Daoy (cell line): ENCODE data around the gene KCNV2. TPM values are rescaled to one million over a fixed set of nuclear protein-coding genes. Genes with fewer than 3 reads are reported as not detected.
"Not testable (repeated sequence)": the region's sequence is repeated elsewhere in the genome, so short reads cannot be mapped to it uniquely, and the experiment has no call there.

Experiments
- DNase-seq: peaks from one replicate; pipeline ENCODE4 v3.0.0-alpha.2; 2015; ENCODE audit warnings: low read depth
- total RNA-seq: library from RNA; depleted of rRNA; stranded (reverse); fragments of >200 nt; shearing (Covaris generic); gene quantifications from 2 replicates; pipeline ENCODE4 v1.2.3, GENCODE V29; 2014; rRNA removed

Gene KCNV2
- total RNA-seq: not detected in 2 replicates

DNA sequence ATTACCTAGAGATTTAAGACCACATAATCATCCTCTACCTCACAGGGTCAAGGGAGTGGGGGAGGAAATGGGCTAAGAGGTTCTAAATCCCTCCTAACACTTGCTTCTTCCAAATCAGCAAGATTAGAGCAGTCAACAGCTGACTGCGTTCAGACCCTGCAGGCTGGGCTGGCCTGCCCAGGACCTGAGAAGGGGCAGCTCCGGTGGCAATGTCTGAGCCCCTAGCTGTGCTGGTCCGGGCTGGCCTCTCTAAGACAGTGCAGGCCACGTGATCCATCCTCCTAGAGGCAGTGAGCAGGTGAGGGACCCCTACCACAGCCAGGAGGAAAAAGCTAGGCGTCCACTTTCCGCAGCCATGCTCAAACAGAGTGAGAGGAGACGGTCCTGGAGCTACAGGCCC is at the start of gene KCNV2:
Gene KCNV2 (plus strand): TSS at position 126 of the 400 bp plus-strand sequence. CDS start 230 bp downstream, at position 356.
- no peak for DNase-seq

DNA sequence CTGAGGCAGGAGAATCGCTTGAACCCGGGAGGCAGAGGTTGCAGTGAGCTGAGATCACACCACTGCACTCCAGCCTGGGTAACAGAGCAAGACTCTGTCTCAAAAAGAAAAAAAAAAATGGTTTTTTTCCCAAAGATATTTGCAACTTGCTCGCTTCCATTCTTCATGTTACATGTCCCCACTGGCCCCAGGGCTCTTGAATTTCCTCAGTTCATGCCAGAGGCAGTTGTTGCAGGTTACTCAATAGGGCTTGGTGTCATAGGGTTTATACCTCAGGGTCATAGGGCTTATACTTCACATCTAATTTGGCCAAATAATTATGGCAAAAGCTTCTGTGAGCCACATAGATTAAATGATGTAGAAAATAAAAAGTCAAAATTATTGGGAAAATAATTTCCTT is 44.1 kb upstream of the KCNV2 start:
- DNase-seq: no peak

DNA sequence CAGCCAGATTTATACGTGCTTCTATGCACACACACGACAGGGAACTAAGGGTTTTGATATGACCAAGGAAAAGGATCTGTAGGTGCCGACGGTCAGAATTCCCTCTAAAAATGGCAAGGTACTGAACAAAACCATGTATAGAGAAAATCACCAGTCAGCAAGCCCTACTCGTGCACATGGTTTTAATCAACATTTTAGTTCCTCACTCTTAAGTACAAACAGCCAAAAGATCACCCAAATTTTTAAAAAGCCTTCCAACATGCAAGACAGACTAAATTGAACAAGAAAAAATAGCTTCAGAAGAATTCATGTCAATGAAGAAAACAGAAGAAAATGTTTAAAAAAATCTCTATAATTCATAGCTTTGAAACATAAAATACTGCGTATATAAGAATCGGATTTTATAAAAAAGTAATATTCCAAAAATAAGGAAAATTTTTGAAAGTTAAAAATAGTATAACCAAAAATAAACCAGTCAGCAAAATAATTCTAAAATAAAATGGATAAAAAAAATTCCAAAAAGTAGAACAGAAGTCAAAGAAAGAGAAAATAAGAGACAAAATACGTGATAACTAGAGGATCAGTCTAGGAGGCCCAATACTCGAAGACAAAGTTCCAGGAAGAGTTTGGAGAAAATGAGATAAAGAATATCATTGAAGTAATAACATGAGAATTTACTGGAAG is 43.0 kb upstream of the KCNV2 start:
- DNase-seq: no peak

DNA sequence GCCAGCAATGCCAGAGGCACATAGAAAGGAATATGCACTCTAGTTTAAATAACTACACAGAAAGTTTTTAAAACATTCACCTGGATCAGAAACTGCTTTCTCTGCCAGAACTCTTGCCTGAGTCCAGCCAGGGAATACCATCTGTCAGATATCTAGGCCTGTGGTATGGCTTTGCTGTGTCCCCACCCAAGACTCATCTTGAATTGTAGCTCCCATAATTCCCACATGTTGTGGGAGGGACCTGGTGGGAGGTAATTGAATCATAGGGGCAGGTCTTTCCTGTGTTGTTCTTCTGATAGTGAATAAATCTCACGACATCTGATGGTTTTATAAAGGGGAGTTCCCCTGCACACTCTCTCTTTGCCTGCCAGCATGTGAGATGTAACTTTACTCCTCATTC is 41.5 kb upstream of the KCNV2 start:
- peak; percentile 15 for DNase-seq

DNA sequence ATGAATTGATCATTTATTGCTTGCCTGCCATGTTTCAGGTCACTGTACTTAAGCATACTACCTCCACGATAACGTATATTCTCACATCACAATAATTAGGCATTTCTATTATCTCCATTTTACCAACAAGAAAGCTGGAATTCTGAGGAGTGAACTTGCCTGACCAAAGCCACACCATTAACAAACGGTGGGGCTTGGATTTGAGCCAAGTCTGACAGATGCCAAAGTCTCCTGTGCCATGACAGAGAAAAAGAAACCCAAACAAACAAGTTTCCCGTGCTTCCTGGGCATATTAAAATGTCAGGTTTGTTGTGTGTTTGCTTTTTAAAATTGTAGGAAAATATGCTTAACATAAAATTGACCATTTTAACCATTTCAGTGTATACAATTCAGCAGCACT is 40.8 kb upstream of the KCNV2 start:
- peak; percentile 41 for DNase-seq

DNA sequence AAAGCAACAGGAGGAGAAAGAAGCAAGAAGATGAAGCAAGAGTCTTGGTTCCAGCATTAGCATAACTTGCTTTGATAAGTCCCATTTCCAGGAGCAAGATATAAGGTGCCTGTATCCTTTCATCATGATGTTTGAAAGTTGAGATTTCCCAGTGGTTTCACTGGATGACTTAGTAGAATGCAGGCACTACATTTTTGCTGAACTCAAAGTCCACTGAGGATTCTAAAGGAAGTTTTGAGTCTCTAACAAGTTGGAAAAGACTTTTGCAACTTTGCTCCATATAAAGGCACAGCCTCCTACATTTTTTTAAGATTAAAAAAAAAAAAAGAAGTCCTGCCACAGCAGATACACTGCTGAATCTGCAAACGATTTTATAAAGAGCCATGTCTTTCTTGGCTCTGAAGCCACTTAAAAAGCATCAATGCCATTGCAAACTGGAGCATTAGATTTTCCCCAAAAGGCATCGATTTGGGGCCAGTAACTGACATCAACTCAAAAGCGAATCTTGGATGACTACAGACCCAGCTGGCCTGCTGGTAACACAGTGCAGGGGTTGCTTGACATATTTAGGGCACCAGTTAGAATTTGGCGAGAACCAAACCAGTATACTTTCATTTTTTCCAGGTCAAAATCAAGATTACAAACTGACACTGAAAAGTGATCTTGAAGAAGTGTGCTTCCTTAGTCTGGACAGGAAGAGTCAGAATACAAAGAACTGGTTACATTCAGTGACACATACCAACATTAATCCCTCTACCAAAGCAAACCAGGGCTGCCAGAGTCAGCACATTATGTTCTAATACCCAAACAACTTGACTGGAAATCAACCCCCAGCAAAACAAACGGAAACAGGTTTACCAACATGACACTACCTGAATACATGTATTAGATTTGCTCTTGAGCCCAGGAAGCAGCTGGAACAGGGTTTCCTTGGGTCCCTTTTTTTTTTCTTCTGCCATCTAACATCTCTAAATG is 39.1 kb upstream of the KCNV2 start:
- no peak for DNase-seq

DNA sequence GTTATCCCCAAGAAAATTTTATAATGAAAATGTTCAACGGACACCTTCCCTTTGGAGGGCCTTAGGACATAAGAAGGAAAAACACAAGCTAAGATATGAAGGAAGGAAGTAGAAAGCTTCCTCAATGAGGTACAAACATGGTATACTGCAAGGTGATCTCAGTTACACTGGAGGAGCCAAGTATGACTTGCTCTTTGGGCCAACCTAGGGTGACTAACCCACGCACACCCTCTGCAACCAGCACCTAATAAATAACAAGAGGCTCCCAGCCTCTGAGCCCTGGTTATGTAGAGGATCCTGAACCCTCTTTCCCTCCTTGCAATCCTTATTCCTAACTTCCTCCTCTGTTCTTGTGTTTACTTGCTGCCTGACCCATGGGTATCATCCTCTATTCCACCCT is 38.3 kb upstream of the KCNV2 start:
- DNase-seq: no peak

DNA sequence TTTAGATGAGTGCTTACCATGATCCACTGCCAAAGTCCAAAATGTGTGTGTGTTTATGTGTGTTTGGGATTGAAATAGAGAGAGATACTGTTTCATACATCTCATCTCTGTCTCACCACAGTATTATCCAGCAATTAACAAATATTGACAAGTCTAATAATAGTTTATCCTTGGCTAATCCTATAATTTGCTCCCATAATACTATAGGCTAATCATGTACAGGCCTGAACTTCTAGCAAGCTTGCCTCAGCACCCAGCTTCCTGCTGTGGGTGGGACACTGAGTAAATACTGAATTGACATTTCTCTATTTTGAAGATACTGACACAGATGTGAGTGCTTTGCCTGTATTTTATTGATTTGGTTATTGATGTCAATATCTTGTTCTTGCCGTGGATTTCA is 35.3 kb upstream of the KCNV2 start:
- no peak for DNase-seq

DNA sequence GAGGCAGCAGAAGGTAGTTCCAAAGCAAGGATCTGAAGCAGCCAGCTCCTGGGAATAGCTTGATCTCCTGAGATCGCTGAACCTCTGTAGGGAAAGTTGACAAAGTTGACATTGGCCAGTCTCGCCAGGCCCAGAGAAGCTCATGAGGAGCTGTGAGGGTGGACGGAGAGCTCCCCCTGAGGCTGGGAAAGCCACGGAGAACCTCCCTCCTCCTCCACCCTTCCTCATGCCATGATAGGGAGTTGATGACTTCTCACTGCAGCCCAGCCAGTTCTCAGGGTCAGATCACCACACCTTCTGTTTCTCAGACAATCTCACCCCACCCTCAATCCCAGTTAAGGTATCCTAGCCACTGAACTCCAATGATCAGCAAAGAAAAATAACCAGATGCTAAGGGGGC is 30.4 kb upstream of the KCNV2 start:
- no peak for DNase-seq

DNA sequence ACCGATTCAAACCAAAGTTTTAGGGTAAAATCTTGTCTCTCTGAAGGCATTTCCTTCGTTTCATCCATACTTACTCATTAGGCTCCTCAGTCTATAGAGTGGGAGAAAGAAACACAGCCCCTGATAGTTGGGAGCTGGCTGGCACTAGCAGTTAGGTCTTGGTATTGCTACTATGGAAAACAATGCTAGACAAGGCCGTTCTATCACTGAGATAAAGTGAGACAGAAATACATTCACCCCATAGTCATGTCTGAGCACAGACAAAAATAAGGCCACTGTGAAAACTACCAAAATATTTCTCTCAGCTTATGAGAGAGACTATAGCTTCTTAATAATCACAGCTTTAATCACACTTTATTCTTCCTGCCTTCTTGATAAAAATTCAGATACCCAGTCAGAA is 28.7 kb upstream of the KCNV2 start:
- no peak for DNase-seq

DNA sequence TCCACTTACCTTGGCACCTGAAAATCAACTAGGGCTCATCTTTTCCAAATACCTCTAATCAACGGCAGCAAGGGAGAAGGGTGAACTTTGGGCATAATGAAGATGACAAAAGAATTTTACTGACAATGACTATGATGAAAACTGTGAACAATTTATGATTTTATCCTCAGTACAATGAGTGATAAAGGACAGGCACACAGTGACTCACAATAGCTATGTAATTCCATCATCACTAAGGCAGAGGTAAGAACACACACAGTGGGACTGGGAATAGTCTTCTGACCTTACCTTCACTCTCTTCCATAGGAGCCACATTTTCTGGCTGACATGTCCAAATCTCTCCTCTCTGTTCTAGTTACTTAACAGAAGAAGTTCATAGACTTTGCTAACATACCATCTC is 26.1 kb upstream of the KCNV2 start:
- no peak for DNase-seq

DNA sequence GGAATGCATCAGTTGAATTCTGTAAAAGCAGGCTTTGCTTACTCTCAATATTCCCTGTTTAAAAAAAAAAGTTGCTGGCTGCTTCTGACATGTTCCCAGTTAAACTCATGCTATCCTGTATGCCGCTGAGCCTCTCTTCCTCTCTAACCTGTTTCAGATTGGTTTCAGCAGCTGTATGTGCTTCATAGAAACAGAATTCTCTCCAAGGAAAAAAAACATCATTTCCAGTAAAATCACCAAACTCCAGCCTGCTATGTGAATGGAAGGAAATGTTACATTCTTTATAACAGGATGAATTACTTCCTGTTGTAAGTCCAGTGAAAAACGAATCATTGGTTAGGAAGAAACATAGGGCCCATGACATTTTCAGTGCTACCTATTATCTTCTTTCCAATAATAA is 25.7 kb upstream of the KCNV2 start:
- DNase-seq: no peak

DNA sequence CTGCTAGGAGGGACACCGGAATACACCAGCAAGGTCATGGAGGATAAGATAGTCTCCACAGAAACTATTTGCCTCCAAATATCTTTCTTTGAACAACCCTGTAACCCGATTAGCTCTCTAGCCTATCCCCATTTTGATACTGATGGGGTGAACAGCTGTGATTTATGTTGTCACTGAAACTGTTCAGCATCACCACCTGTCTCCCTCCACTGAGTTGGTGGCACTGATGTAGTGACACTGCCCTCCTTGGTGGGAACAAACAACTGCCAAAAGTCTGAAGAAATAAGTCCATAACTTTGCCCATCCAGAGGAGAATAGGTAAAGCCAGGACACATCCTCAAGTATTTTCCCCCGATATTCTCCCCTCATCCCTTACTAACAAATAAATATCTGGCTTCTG is 24.3 kb upstream of the KCNV2 start:
- no peak for DNase-seq

DNA sequence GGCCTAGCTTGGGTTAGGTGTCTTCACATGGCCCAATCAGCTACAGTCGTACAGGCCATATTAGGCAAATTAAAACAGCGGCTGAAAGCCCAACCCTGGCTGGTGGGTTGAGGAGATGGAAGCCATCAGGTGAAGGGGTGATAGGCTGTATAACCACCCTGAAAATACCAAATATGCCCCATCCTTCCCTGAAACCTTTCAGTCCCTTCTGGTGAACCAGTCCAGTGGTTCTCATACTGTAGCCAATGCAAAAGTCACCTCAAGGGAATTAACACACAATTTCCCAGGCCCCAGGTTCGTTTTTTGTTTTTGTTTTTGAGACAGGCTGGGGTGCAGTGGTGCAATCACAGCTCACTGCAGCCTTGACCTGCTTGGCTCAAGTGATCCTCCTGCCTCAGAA is 19.8 kb upstream of the KCNV2 start:
- no peak for DNase-seq

DNA sequence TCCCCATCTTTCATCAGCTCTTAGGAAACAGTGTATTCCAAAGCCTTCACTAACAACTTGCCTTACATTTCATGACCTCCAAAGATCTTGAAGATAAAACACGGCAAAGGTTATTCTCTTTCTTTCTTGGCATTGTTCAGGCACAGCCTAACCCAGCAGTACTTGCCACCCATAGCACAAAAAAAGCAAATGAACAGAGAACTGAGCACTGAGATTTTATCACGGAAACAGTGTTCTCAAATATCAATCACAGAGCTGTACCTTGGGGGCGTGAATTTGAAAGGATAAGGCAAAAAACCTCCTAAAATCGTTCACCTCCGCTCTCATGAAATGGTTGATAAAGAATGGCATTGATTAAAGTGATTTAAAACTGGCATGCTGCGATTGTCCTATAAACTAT is 16.9 kb upstream of the KCNV2 start:
- DNase-seq: no peak

DNA sequence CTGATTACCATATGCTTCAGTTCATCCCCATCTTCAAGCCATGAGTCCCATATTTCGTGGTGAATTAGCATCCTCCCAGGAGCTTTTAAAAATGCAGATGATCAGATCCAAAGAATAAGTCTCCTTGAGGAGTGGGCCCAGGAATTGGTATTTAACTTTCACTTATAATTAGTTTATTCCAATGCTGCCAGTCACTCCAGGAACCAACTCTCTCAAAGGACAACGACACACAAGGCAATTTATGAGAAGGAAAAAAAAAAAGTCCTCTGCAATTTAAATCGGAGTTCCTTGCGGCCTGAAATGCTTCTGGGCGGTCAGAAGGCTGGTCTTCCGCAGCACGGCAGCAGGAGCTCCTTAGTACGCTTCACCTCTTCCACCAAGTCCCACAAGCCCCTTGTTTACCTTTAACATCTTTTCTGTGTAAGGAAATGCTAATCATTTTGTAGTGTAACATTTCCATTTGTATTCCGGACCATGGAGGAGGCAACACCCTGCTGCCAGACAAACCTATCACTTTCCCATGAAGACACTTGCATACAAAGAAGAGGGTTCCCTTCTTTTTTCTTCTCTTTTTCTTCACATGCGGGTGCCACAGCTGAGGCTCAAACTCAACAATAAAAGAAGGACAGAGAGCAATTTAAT is 16.3 kb upstream of the KCNV2 start:
- DNase-seq: no peak

DNA sequence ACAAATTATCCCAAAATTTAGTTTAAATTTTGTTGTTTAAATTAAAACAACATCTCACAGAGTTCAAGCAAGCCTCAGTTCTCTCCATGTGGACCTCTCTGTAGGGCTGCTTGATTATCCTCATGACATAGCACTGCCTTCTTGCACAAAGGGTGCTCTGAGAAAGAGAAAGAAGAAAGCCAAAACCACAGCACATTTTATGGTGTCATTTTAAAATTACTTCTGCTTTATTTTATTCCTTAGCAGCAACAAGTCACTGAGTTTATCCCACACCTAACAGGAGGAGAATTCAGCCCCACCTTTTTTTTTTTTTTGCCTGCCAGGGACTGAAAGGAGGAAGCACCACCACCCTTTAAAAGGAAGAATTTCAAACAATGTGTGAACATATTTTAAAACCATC is 12.8 kb upstream of the KCNV2 start:
- DNase-seq: no peak

DNA sequence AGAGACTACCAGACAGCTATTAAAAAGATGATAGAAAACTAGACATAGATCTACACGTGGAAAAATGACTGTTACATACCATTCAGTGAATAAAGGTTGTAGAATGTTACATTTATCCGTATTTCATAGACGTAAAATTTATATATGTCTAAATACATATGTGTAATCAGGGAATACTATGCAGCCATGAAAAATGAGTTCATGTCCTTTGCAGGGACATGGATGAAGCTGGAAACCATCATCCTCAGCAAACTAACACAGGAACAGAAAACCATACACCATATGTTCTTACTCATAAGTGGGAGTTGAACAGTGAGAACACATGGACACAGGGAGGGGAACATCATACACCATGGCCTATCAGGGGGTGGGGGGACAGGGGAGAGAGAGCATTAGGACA is 10.1 kb upstream of the KCNV2 start:
- not testable (repeated sequence) for DNase-seq

DNA sequence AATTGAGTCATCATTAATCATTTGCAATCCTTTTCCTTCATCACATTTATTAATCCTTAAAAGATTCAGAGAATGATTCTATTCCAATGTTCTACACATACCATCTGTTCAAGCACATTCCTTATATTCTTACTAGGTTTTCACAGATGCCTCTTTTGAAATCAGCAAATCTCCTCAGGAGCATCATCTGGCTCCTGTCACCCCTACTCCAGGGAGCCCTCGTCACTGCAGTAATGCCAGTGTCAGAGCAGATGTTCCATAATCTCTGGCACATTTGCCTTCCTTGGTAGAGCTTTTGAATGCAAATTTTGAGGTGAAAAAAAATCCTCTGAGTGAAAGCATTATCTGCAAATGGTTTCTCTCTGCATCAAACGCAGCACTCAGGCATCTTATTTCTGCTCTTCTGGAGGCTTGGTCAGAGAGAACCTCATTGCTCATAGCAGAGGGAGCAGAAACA is 7.6 kb upstream of the KCNV2 start:
- no peak for DNase-seq

DNA sequence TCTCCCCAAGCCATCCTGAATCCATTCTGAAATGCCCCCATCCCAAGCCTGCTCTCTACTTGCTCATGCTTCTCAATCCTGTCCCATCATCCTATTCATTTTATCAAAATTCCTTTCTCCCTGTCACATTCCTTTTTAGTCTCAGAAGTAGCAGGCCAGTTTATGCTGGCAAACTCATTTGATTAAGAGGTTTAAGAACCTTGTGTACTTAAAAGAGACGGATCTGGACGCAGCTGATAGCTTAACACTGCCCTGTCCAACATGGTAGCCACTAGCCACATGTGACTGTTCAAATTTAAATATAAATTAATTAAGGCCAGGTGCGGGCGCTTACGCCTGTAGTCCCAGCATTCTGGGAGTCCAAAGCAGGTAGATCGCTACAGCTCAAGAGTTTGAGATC is 5.6 kb upstream of the KCNV2 start:
- no peak for DNase-seq

DNA sequence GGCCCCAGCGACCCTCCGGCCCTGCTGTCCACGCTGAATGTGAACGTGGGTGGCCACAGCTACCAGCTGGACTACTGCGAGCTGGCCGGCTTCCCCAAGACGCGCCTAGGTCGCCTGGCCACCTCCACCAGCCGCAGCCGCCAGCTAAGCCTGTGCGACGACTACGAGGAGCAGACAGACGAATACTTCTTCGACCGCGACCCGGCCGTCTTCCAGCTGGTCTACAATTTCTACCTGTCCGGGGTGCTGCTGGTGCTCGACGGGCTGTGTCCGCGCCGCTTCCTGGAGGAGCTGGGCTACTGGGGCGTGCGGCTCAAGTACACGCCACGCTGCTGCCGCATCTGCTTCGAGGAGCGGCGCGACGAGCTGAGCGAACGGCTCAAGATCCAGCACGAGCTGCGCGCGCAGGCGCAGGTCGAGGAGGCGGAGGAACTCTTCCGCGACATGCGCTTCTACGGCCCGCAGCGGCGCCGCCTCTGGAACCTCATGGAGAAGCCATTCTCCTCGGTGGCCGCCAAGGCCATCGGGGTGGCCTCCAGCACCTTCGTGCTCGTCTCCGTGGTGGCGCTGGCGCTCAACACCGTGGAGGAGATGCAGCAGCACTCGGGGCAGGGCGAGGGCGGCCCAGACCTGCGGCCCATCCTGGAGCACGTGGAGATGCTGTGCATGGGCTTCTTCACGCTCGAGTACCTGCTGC is 839 bp downstream of the KCNV2 start:
- no peak for DNase-seq

DNA sequence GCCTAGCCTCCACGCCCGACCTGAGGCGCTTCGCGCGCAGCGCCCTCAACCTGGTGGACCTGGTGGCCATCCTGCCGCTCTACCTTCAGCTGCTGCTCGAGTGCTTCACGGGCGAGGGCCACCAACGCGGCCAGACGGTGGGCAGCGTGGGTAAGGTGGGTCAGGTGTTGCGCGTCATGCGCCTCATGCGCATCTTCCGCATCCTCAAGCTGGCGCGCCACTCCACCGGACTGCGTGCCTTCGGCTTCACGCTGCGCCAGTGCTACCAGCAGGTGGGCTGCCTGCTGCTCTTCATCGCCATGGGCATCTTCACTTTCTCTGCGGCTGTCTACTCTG is 1.4 kb downstream of the KCNV2 start:
- DNase-seq: no peak
